GM12872 (cell line): ENCODE results near the gene TRMT1.

Experiments used
- TF ChIP-seq, protein P1 (sequence below): IDR thresholded peaks from 3 replicates; pipeline ENCODE4 v1.5.1; 2011; ENCODE audit warnings: low read depth, mild to moderate bottlenecking, low read length, moderate library complexity; ENCODE audit not compliant: insufficient read depth

TRMT1 gene

DNA sequence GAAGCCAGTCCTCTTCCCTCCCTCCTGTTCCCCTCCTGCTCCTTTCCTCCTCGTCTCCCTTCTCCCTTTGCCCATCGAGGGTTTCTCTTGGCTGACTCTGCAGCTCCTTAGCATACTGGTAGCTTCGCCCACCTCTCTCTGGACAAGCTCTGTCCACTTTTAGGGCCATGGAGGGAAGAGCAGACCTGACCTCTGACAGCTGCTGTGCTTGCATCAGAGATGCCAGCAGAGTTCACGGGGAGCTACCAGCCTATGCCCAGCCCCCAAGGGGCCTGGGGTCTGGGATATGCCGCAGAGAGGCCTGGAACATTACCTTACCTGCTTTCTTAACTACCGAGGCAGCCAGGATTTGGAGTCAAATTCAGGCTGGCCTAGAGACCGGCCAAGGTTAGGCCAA is 33.5 kb downstream of the TRMT1 start:
- TF ChIP-seq, protein P1, sequence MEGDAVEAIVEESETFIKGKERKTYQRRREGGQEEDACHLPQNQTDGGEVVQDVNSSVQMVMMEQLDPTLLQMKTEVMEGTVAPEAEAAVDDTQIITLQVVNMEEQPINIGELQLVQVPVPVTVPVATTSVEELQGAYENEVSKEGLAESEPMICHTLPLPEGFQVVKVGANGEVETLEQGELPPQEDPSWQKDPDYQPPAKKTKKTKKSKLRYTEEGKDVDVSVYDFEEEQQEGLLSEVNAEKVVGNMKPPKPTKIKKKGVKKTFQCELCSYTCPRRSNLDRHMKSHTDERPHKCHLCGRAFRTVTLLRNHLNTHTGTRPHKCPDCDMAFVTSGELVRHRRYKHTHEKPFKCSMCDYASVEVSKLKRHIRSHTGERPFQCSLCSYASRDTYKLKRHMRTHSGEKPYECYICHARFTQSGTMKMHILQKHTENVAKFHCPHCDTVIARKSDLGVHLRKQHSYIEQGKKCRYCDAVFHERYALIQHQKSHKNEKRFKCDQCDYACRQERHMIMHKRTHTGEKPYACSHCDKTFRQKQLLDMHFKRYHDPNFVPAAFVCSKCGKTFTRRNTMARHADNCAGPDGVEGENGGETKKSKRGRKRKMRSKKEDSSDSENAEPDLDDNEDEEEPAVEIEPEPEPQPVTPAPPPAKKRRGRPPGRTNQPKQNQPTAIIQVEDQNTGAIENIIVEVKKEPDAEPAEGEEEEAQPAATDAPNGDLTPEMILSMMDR, result no peak

DNA sequence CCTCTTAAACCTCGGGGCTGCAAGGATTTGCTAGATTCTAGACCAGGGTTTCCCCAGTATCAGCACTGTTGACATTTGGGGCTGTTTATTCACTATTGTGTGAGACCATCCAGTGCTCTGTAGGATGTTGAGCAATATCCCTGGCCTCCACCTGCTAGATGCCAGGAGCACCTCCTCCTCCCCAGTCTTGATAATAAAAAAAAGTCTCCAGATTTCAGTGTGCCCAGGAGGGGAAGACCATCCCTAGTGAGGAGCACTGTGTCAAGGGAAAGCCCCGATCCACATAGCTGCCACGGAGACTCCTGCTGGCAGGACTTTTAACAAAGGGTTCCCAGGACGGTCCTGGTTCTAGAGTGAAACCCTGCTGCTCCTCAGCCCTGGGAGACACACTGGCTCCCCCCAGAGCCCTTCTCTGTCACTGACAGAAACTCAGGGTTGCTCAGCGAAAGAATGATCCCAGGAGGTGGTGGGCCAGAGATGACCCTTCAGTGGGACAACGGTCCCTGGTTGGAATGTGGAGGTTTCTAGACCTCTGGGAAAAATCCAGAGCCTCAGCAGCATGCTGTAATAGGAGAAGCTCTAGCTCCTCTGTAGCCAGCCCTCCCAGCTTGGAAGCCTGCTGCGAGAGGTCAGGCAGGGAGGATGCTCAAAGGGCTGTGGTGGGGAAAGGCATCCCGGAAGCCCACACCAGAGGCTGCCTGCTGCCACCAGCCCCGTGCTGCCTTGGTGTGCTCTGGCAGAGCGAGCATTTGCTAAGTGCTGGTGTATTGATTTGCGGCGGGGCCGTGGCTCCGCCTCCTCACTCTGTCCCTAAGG is 34.1 kb downstream of the TRMT1 start:
- TF ChIP-seq, protein P1, result peak; percentile 18; the same call in 2 of the 3 replicates

DNA sequence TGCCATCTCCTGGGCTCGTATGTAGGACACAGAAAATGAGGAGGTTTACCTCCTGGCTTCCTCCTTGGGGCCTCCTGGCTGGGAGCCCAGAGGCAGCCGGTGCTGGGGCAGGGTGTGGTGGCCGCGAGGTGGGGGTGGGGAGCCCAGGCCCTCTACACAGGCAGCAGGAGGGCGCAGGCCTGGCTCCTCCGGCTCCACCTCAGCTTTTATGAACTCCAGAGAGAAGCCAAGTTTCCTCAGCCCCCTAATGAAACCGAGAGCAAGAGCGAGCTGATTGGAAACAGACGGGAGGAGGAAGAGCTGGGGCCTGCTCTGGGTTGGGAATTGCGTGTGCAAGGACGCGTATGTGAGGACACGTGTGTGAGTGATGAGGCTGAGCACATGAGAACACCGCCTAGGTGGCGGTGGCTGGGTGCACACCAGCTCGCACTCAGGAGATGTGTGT is 37.0 kb downstream of the TRMT1 start:
- TF ChIP-seq, protein P1, result no peak

DNA sequence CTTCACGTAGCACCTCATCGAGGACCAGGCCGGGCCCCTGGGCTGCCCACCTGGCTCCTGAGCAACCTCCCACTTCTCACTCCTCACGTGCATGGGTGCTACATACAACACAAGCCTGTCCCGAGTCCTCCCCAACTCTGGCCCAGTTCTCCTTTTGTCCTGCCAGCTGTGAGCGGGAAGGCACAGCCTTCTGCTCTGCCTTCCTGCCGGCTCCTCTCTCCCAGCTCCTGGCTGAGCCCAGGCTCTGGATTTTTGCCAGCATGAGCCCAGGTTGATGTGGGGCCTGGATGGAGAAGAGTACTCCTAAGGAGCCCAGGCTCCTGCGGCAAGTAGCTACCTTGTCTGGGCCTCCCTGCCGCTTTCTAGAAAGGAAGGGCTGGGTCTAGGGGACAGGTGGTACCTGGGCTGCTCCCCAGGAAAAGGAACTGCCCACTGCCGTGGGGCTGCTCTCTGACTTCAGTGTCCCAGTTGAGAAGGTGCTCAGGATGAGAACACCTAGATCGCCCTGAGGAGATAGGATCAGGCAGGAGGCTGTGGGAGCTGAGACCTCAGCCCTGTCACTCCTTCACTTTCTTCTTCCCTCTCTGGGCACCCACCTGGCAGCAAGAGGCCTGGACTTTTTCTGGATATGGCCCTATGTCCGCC is 37.5 kb downstream of the TRMT1 start:
- TF ChIP-seq, protein P1, result no peak

DNA sequence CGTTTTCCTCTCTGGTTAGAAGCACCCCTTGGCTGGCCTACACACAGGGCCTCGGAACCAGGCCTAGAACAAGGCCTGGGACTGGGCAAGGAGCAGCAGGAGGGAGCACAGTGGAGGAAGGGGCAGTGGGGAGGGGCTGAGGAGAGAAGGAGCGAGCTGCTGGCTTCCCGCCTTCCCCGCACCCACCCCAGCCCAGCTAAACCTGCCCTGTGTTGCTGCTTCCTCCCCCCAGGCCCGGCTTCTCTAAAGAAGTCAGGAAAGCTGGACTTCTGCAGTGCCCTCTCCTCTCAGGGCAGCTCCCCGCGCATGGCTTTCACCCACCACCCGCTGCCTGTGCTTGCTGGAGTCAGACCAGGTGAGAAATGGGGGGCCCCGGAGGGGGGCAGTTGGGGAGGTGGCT is 38.2 kb downstream of the TRMT1 start:
- TF ChIP-seq, protein P1, result no peak

DNA sequence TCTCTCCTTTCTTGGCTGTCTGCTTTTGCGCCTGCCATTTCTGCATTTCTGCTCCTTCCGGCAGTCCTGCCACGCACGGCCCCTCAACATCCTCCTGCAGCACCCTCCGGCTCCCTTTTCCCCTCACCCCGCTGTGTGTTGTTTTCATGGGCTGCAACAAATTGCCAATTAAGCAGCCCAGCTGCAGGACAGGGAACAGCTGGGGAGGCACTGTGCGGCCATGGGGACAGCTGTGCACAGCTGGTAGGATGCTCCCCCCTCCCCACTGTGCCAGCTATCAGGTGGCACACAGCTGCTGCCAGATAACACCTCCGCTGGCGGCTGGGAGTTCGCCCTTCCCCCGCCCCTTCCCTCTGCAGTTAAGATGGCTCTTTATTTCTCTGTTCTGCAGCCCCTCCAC is 39.3 kb downstream of the TRMT1 start:
- TF ChIP-seq, protein P1, result no peak

DNA sequence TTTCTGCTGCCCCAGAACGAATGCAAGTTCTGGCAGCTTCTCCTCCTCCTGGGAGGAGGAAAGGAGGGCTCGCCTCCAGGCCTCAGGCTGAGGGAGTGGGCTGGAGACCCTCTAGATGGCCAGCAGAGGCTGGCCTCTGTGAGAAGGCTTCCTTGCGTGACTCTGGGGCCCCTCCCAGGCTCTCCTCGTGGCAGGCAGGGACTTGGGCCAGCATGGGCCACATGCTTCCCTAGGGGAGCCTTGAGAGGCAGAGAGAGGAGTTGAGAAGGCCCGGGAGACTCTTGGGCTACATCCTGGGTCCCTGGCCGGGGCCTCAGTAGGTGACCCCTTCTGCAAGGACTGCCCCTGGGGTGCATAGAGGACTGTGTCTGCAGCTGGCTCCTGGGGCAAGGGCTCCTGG is 39.8 kb downstream of the TRMT1 start:
- TF ChIP-seq, protein P1, result no peak
